K562 (cell line): ENCODE data around the gene HOXB6. TPM values are rescaled to one million over a fixed set of nuclear protein-coding genes. Genes with fewer than 3 reads are reported as not detected.

Experiments
- BCL6 ChIP-seq: fragments of 250-450 bp; sonication (Bioruptor Pico); IDR thresholded peaks from 2 replicates; pipeline ENCODE4 v1.4.0; 2020
- CBX5 ChIP-seq: IDR thresholded peaks from 2 replicates; pipeline ENCODE4 v1.6.1; 2014; ENCODE audit warnings: low read depth, borderline replicate concordance
- DNMT1 ChIP-seq: fragments of 450-650 bp; IDR thresholded peaks from 2 replicates; pipeline ENCODE4 v1.6.1; 2016; ENCODE audit warnings: antibody characterized with exemption, mild to moderate bottlenecking
- FOS ChIP-seq: IDR thresholded peaks from 3 replicates; pipeline ENCODE4 v1.6.1; 2011; ENCODE audit not compliant: insufficient read length; ENCODE audit errors: extremely low read depth
- LCOR ChIP-seq: sonication (generic); formaldehyde crosslinking; IDR thresholded peaks from 2 replicates; pipeline ENCODE4 v1.8.0; 2022; ENCODE audit warnings: mild to moderate bottlenecking, missing genetic modification reagents
- NCOR1 ChIP-seq: fragments of 450-650 bp; IDR thresholded peaks from 2 replicates; pipeline ENCODE4 v1.6.1; 2016; ENCODE audit warnings: mild to moderate bottlenecking, moderate library complexity
- PHF8 ChIP-seq: fragments of 200-600 bp; sonication (generic); IDR thresholded peaks from 2 replicates; pipeline ENCODE4 v1.6.1; 2012; ENCODE audit warnings: mixed run types, mild to moderate bottlenecking, inconsistent platforms, low read length, moderate library complexity, borderline replicate concordance
- RREB1 ChIP-seq: fragments of 250-450 bp; sonication (Bioruptor Pico); IDR thresholded peaks from 2 replicates; pipeline ENCODE4 v1.4.0; 2020
- SAP30 ChIP-seq: fragments of 200-600 bp; sonication (generic); IDR thresholded peaks from 2 replicates; pipeline ENCODE4 v1.6.1; 2012; ENCODE audit warnings: borderline replicate concordance, low read depth, mild to moderate bottlenecking, moderate library complexity, low read length, control low read depth, inconsistent platforms; ENCODE audit not compliant: insufficient read depth, poor library complexity, severe bottlenecking
- SMARCA4 ChIP-seq: fragments of 450-650 bp; IDR thresholded peaks from 2 replicates; pipeline ENCODE4 v1.6.1; 2016
- SREBF1 ChIP-seq: fragments of 150-350 bp; IDR thresholded peaks from 2 replicates; pipeline ENCODE4 v1.6.1; 2014; ENCODE audit warnings: antibody characterized with exemption, low read depth, low read length, borderline replicate concordance
- SRSF9 ChIP-seq: fragments of 200-400 bp; formaldehyde crosslinking; IDR thresholded peaks from 2 replicates; pipeline ENCODE4 v1.6.1; 2017; ENCODE audit warnings: low read depth, low read length, borderline replicate concordance
- TAF15 ChIP-seq: fragments of 200-400 bp; formaldehyde crosslinking; IDR thresholded peaks from 2 replicates; pipeline ENCODE4 v1.6.1; 2017; ENCODE audit warnings: mild to moderate bottlenecking, low read depth, low read length, moderate library complexity
- TAF7 ChIP-seq: fragments of 450-650 bp; IDR thresholded peaks from 2 replicates; pipeline ENCODE4 v1.6.1; 2016; ENCODE audit warnings: missing genetic modification characterization, missing compliant biosample characterization
- TAF9B ChIP-seq: fragments of 450-650 bp; IDR thresholded peaks from 2 replicates; pipeline ENCODE4 v1.6.1; 2018; ENCODE audit warnings: mild to moderate bottlenecking; ENCODE audit not compliant: partially characterized antibody
- TCFL5 ChIP-seq: fragments of 250-450 bp; sonication (Bioruptor Pico); conservative IDR thresholded peaks from 2 replicates; pipeline ENCODE4 v1.6.1; 2021; ENCODE audit warnings: mild to moderate bottlenecking, moderate library complexity, matching md5 sums
- YY1 ChIP-seq, 3 experiments: IDR thresholded peaks; 2 replicates each; pipeline ENCODE4 v1.6.1; 2011; ENCODE audit warnings: low read length in 2 of 3, mild to moderate bottlenecking in 2 of 3, moderate library complexity in 2 of 3, borderline replicate concordance in 1 of 3, control low read depth in 1 of 3, low read depth in 1 of 3; ENCODE audit not compliant: insufficient read depth in 3 of 3, insufficient replicate concordance in 2 of 3, control insufficient read depth in 1 of 3, insufficient read length in 1 of 3; ENCODE audit errors: extremely low read depth in 1 of 3
- ZBTB17 ChIP-seq: fragments of 450-650 bp; formaldehyde crosslinking; IDR thresholded peaks from 2 replicates; pipeline ENCODE4 v1.4.0; 2020; ENCODE audit warnings: mild to moderate bottlenecking
- ZBTB7A ChIP-seq: IDR thresholded peaks from 2 replicates; pipeline ENCODE4 v1.6.1; 2011; ENCODE audit warnings: low read depth, mild to moderate bottlenecking, low read length, moderate library complexity, borderline replicate concordance; ENCODE audit not compliant: control insufficient read depth
- ZFX ChIP-seq: sonication (generic); formaldehyde crosslinking; IDR thresholded peaks from 2 replicates; pipeline ENCODE4 v1.8.0; 2022; ENCODE audit warnings: mild to moderate bottlenecking, missing genetic modification reagents, moderate library complexity
- ZKSCAN8 ChIP-seq: fragments of 200-800 bp; sonication (Bioruptor generic); IDR thresholded peaks from 2 replicates; pipeline ENCODE4 v1.6.1; 2016; ENCODE audit warnings: missing genetic modification characterization, missing compliant biosample characterization
- ZNF780A ChIP-seq: fragments of 250-450 bp; sonication (Bioruptor Pico); IDR thresholded peaks from 2 replicates; pipeline ENCODE4 v1.5.0; 2021; ENCODE audit warnings: mild to moderate bottlenecking
- polyA plus RNA-seq, 8 experiments: library from polyadenylated mRNA; depleted of rRNA in 4 of 8; stranded (reverse) in 5 of 8; unstranded in 3 of 8; fragments of >200 nt; fragmentation: Nextera tagmentation in 2 of 8; fragmentation: Illumina TruSeq in 1 of 8; extraction: Ambion mirVana in 2 of 8; extraction: Trizol in 1 of 8; gene quantifications; 2 replicates each; pipeline versions ENCODE4 v1.2.1 to v1.2.3, GENCODE V29; 2011 to 2014; ENCODE audit warnings: inconsistent platforms in 1 of 8, missing spikeins in 1 of 8
- total RNA-seq, 7 experiments: library from RNA; depleted of rRNA in 6 of 7; stranded (reverse); fragments of >200 nt in 6 of 7; fragmentation: Illumina TruSeq in 2 of 7; extraction: Trizol in 2 of 7; gene quantifications; 2 replicates each; pipeline versions ENCODE4 v1.2.1 to v1.2.3, GENCODE V29; 2011 to 2021; ENCODE audit warnings: low replicate concordance in 1 of 7

The HOXB6 gene
- total and polyA plus RNA-seq, 9 of the 15 experiments (the other 6 are each of a cell fraction or from before 2014, with no cell fraction given): 1.2 to 14.8 (median 4.9) TPM

GRCh38 chr17:48576479-48577309 lies 28.1 kb downstream of the HOXB6 start (continued):
- TF ChIP-seq SAP30 (peak; percentile 53), TAF15 (no peak), ZFX (CRISPR knock-in tag) (peak; percentile 8; the same call in 1 of the 2 replicates), CBX5 (no peak), RREB1 (CRISPR knock-in tag) (no peak), SMARCA4 (no peak; the same call in 1 of the 2 replicates), SRSF9 (no peak), DNMT1 (no peak), ZKSCAN8 (CRISPR knock-in tag) (no peak), BCL6 (CRISPR knock-in tag) (no peak), LCOR (no peak), ZBTB7A (no peak; the same call in 1 of the 2 replicates), TAF9B (peak; percentile 24), SREBF1 (no peak), FOS (no peak), YY1 (IDR thresholded peaks at IDR 0.05; ENCODE audit: borderline replicate concordance in 1 of 3, control insufficient read depth in 1 of 3, extremely low read depth in 1 of 3, insufficient read depth in 3 of 3, insufficient read length in 1 of 3, insufficient replicate concordance in 2 of 3, low read depth in 1 of 3, low read length in 2 of 3) (peak in 2 of 3 experiments; percentile 9 to 22), PHF8 (no peak; the same call in 1 of the 2 replicates), ZNF780A (CRISPR knock-in tag) (no peak), NCOR1 (no peak), TAF7 (tag) (peak; percentile 16; the same call in 1 of the 2 replicates), TCFL5 (CRISPR knock-in tag) (no peak), ZBTB17 (CRISPR knock-in tag) (peak; percentile 26; the same call in 1 of the 2 replicates)
